Natural killer cell (primary cell): ENCODE data around the gene FOXC2. TPM values are rescaled to one million over a fixed set of nuclear protein-coding genes. Genes with fewer than 3 reads are reported as not detected.

Source experiments
- ATAC-seq, 3 donors: fragments of 150-1000 bp in 2 of 3; fragments of 200-7000 bp in 1 of 3; cut with Tn5 transposase; 1 replicate in 1 of 3; 2 replicates in 2 of 3; pipeline ENCODE4 v1.10.0; 2021; ENCODE audit warnings: mild to moderate bottlenecking in 2 of 3, moderate library complexity in 2 of 3
- DNase-seq, 2 donors: peaks; one replicate each; pipeline versions ENCODE4 v3.0.0 to v3.0.0-alpha.2; 2013 to 2021; ENCODE audit warnings: mixed read lengths in 1 of 2
- H3K27ac ChIP-seq: one replicate; pipeline ENCODE4 v1.5.1; 2013; ENCODE audit warnings: mild to moderate bottlenecking, low read length
- H3K27me3 ChIP-seq: one replicate; pipeline ENCODE4 v1.6.1; 2013; ENCODE audit warnings: low read length; ENCODE audit not compliant: control insufficient read depth, insufficient read depth
- H3K36me3 ChIP-seq: one replicate; pipeline ENCODE4 v1.6.1; 2013; ENCODE audit warnings: low read length; ENCODE audit not compliant: control insufficient read depth, insufficient read depth
- H3K4me1 ChIP-seq: one replicate; pipeline ENCODE4 v1.6.1; 2013; ENCODE audit warnings: low read length; ENCODE audit not compliant: control insufficient read depth, insufficient read depth
- H3K4me3 ChIP-seq: one replicate; pipeline ENCODE4 v1.5.1; 2013; ENCODE audit warnings: low read length
- H3K9me3 ChIP-seq: one replicate; pipeline ENCODE4 v1.6.1; 2013; ENCODE audit warnings: low read length; ENCODE audit not compliant: control insufficient read depth, insufficient read depth
- H3K27ac Mint-ChIP-seq, 2 donors: one replicate each; pipeline ENCODE4 v1.8.0; 2022; ENCODE audit warnings: mild to moderate bottlenecking in 2 of 2, mixed read lengths in 2 of 2, moderate library complexity in 1 of 2
- H3K27me3 Mint-ChIP-seq, 2 donors: one replicate each; pipeline ENCODE4 v1.8.0; 2022; ENCODE audit warnings: low read depth in 2 of 2, mixed read lengths in 2 of 2
- H3K36me3 Mint-ChIP-seq: one replicate; pipeline ENCODE4 v1.8.0; 2022; ENCODE audit warnings: mixed read lengths
- H3K4me1 Mint-ChIP-seq, 2 donors: one replicate each; pipeline ENCODE4 v1.8.0; 2022; ENCODE audit warnings: mixed read lengths in 2 of 2
- H3K4me3 Mint-ChIP-seq: one replicate; pipeline ENCODE4 v1.8.0; 2022; ENCODE audit warnings: mild to moderate bottlenecking, moderate library complexity, mixed read lengths
- H3K9me3 Mint-ChIP-seq, 2 donors: one replicate each; pipeline ENCODE4 v1.8.0; 2022; ENCODE audit warnings: mixed read lengths in 2 of 2
- CTCF ChIP-seq: fragments of 200-600 bp; IDR thresholded peaks from one replicate; pipeline ENCODE4 v1.8.0; 2022; ENCODE audit warnings: antibody characterized with exemption
- WGBS: methylation state at CpG from one replicate; pipeline ENCODE4 v1.1.7; 2013; ENCODE audit warnings: missing lambda C conversion rate; ENCODE audit not compliant: insufficient coverage; 5-methylcytosine and 5-hydroxymethylcytosine counted together
- intact Hi-C: fragments of 100-400 bp; cut with micrococcal nuclease; formaldehyde crosslinking; loops from one replicate; pipeline ENCODE4 v1.14.2; 2022
- total RNA-seq, 4 donors: library from RNA; stranded (reverse); fragments of 120-200 nt in 1 of 4; gene quantifications; one replicate each; pipeline versions ENCODE4 v1.2.3 to v1.2.4, GENCODE V29; 2013 to 2022

Gene FOXC2
- total RNA-seq, 3 donors from 2014 or later (not counting 1 experiment from before 2014, with no cell fraction given): 0.14 TPM; not detected in 2

GRCh38 chr16:86566966-86567700 lies 504 bp downstream of the FOXC2 start:
- no peak overlapping the region for H3K27ac Mint-ChIP-seq
- H3K4me1 Mint-ChIP-seq: peaks cover 7 to 8% of the 10 kb centered on the region in 2 donors
- no peak for TF ChIP-seq CTCF
- no peak overlapping the region for H3K27ac ChIP-seq
- peaks cover 12% of the 10 kb centered on the region for H3K4me1 ChIP-seq
- H3K4me3 ChIP-seq: no peak overlapping the region
- intact Hi-C loops: no loop called here
- WGBS: 3% methylated on average over 88 of the region's 88 CpGs
- peaks cover 35% of the 10 kb centered on the region for H3K27me3 ChIP-seq
- no peaks in the 10 kb centered on the region for H3K9me3 Mint-ChIP-seq
- peak in 1 of 2 donors; percentile 28 for DNase-seq
- H3K36me3 Mint-ChIP-seq: no peaks in the 10 kb centered on the region
- ATAC-seq: no peak
- no peaks in the 10 kb centered on the region for H3K36me3 ChIP-seq
- H3K4me3 Mint-ChIP-seq: no peak overlapping the region
- H3K9me3 ChIP-seq: no peaks in the 10 kb centered on the region
- peaks cover 39 to 45% of the 10 kb centered on the region in 2 donors for H3K27me3 Mint-ChIP-seq

GRCh38 chr16:86567701-86568581 lies 1.3 kb downstream of the FOXC2 start:
- peaks cover 39 to 45% of the 10 kb centered on the region in 2 donors for H3K27me3 Mint-ChIP-seq

GRCh38 chr16:86568677-86569623 lies 2.3 kb downstream of the FOXC2 start:
- Histone ChIP-seq H3K36me3 (no peaks in the 10 kb centered on the region), H3K27ac (no peak overlapping the region), H3K9me3 (no peaks in the 10 kb centered on the region), H3K4me1 (peaks cover 6% of the 10 kb centered on the region), H3K27me3 (peaks cover 35% of the 10 kb centered on the region), H3K4me3 (no peak overlapping the region)
- H3K9me3 Mint-ChIP-seq: no peaks in the 10 kb centered on the region
- TF ChIP-seq CTCF: no peak
- ATAC-seq (no peak), DNase-seq (no peak)
- no peaks in the 10 kb centered on the region for H3K36me3 Mint-ChIP-seq
- no peak overlapping the region for H3K27ac Mint-ChIP-seq
- peaks cover 38 to 43% of the 10 kb centered on the region in 2 donors for H3K27me3 Mint-ChIP-seq
- 19% methylated on average over 32 of the region's 33 CpGs for WGBS
- intact Hi-C loops: no loop called here
- peaks cover 2% of the 10 kb centered on the region in 2 donors for H3K4me1 Mint-ChIP-seq
- H3K4me3 Mint-ChIP-seq: no peak overlapping the region

More at GRCh38 chr16:86567701-86568581, 1.3 kb downstream of the FOXC2 start:
- H3K9me3 Mint-ChIP-seq: no peaks in the 10 kb centered on the region
- Histone ChIP-seq H3K4me1 (peaks cover 12% of the 10 kb centered on the region), H3K27ac (no peak overlapping the region), H3K27me3 (peaks cover 35% of the 10 kb centered on the region), H3K4me3 (no peak overlapping the region), H3K9me3 (no peaks in the 10 kb centered on the region), H3K36me3 (no peaks in the 10 kb centered on the region)
- H3K4me3 Mint-ChIP-seq: no peak overlapping the region
- H3K4me1 Mint-ChIP-seq: peaks cover 7 to 8% of the 10 kb centered on the region in 2 donors
- H3K36me3 Mint-ChIP-seq: no peaks in the 10 kb centered on the region
- no peak for TF ChIP-seq CTCF
- WGBS: 5% methylated on average over 116 of the region's 116 CpGs
- intact Hi-C loops: no loop called here
- H3K27ac Mint-ChIP-seq: no peak overlapping the region
- ATAC-seq (no peak), DNase-seq (no peak)
